Measurements from ENCODE around the gene CYP26C1. TPM values are rescaled to one million over a fixed set of nuclear protein-coding genes. Genes with fewer than 3 reads are reported as not detected.

The CYP26C1 gene
- total RNA-seq, 1 donor from 2014 or later = 0.27 TPM

GRCh38 chr10:93061594-93062513, 1.3 kb downstream of the CYP26C1 start:
- peaks cover 21% of the 10 kb centered on the region for H3K4me1 ChIP-seq
- H3K27ac ChIP-seq = no peak overlapping the region
- peak; percentile 18 to 26 for ATAC-seq
- peaks cover 67% of the 10 kb centered on the region for H3K27me3 ChIP-seq (ENCODE audit: low read depth)
- no peaks in the 10 kb centered on the region for H3K9me3 ChIP-seq
- intact Hi-C loops (cut with DNase I) = no loop called here
- no peak for TF ChIP-seq CTCF (IDR thresholded peaks at IDR 0.05)
- H3K4me3 ChIP-seq = peak overlapping the region; percentile 40
- no peak for DNase-seq
- peaks cover 19% of the 10 kb centered on the region for H3K36me3 ChIP-seq

GRCh38 chr10:93062514-93063143, 2.0 kb downstream of the CYP26C1 start:
- Histone ChIP-seq H3K27ac (no peak overlapping the region), H3K27me3 (ENCODE audit: low read depth) (peaks cover 73% of the 10 kb centered on the region), H3K36me3 (peaks cover 18% of the 10 kb centered on the region), H3K4me1 (peaks cover 21% of the 10 kb centered on the region), H3K9me3 (no peaks in the 10 kb centered on the region), H3K4me3 (peak overlapping the region; percentile 40)
- ATAC-seq = peak; percentile 72 to 75
- TF ChIP-seq CTCF (IDR thresholded peaks at IDR 0.05) = peak; percentile 42
- DNase-seq = peak; percentile 57
- intact Hi-C loops (cut with DNase I) = no loop called here

GRCh38 chr10:93063144-93063976, 2.8 kb downstream of the CYP26C1 start:
- no peak for TF ChIP-seq CTCF (IDR thresholded peaks at IDR 0.05)
- no peak overlapping the region for H3K4me3 ChIP-seq
- peaks cover 11% of the 10 kb centered on the region for H3K36me3 ChIP-seq
- peaks cover 81% of the 10 kb centered on the region for H3K27me3 ChIP-seq (ENCODE audit: low read depth)
- no peak overlapping the region for H3K27ac ChIP-seq
- peaks cover 24% of the 10 kb centered on the region for H3K4me1 ChIP-seq
- no peaks in the 10 kb centered on the region for H3K9me3 ChIP-seq
- ATAC-seq (peak; percentile 3 to 9), DNase-seq (no peak)
- intact Hi-C loops (cut with DNase I) = no loop called here

GRCh38 chr10:93063977-93064660, 3.5 kb downstream of the CYP26C1 start:
- no peak for ATAC-seq
- Histone ChIP-seq H3K4me3 (no peak overlapping the region), H3K27ac (no peak overlapping the region), H3K36me3 (peaks cover 7% of the 10 kb centered on the region), H3K4me1 (peaks cover 32% of the 10 kb centered on the region), H3K27me3 (ENCODE audit: low read depth) (peaks cover 88% of the 10 kb centered on the region), H3K9me3 (no peaks in the 10 kb centered on the region)
- TF ChIP-seq CTCF (IDR thresholded peaks at IDR 0.05) = no peak
- intact Hi-C loops (cut with DNase I) = no loop called here
- no peak for DNase-seq

Measured in lower lobe of right lung (tissue), 2 donors.